Activated T-cell treated with anti-CD3 and anti-CD28 coated beads for 48 hours (primary cell): ENCODE measurements around the gene ANXA8L1.
"Not testable (repeated sequence)": the region's sequence is repeated elsewhere in the genome, so short reads cannot be mapped to it uniquely, and the experiment has no call there.

Experiments used
- DNase-seq: peaks from one replicate; pipeline ENCODE4 v3.0.0-alpha.2; 2020; ENCODE audit warnings: low read depth

The ANXA8L1 gene

GRCh38 chr10:46375406-46375805, at the start of gene ANXA8L1:
Gene ANXA8L1, plus strand, starts transcription at chr10:46375776. Its CDS starts 76 bp downstream, at chr10:46375852.
- not testable (repeated sequence) for DNase-seq

- no peak for DNase-seq
Measured at GRCh38 chr10:46326066-46326465, 49.5 kb upstream of the ANXA8L1 start.

GRCh38 chr10:46326971-46327370, 48.6 kb upstream of the ANXA8L1 start:
- no peak for DNase-seq

GRCh38 chr10:46327685-46328084, 47.9 kb upstream of the ANXA8L1 start:
- DNase-seq: no peak

- DNase-seq: no peak
Measured at GRCh38 chr10:46328853-46329689, 46.5 kb upstream of the ANXA8L1 start.

GRCh38 chr10:46329690-46330016, 45.9 kb upstream of the ANXA8L1 start:
- no peak for DNase-seq

GRCh38 chr10:46330894-46331293, 44.7 kb upstream of the ANXA8L1 start:
- DNase-seq: no peak

- DNase-seq: not testable (repeated sequence)
Measured at GRCh38 chr10:46365484-46365883, 10.1 kb upstream of the ANXA8L1 start.

GRCh38 chr10:46367209-46367608, 8.4 kb upstream of the ANXA8L1 start:
- not testable (repeated sequence) for DNase-seq

- not testable (repeated sequence) for DNase-seq
Measured at GRCh38 chr10:46367666-46368240, 7.8 kb upstream of the ANXA8L1 start.

- not testable (repeated sequence) for DNase-seq
Measured at GRCh38 chr10:46368956-46369355, 6.6 kb upstream of the ANXA8L1 start.

GRCh38 chr10:46374410-46374809, 1.2 kb upstream of the ANXA8L1 start:
- not testable (repeated sequence) for DNase-seq

- DNase-seq: not testable (repeated sequence)
Measured at GRCh38 chr10:46377022-46377421, 1.4 kb downstream of the ANXA8L1 start.

GRCh38 chr10:46377651-46378050, 2.1 kb downstream of the ANXA8L1 start:
- DNase-seq: not testable (repeated sequence)

- not testable (repeated sequence) for DNase-seq
Measured at GRCh38 chr10:46378108-46378507, 2.5 kb downstream of the ANXA8L1 start.

GRCh38 chr10:46379233-46379848, 3.8 kb downstream of the ANXA8L1 start:
- not testable (repeated sequence) for DNase-seq

GRCh38 chr10:46385858-46386257, 10.3 kb downstream of the ANXA8L1 start:
- DNase-seq: not testable (repeated sequence)

- not testable (repeated sequence) for DNase-seq
Measured at GRCh38 chr10:46386694-46387093, 11.1 kb downstream of the ANXA8L1 start.

GRCh38 chr10:46387309-46387902, 11.8 kb downstream of the ANXA8L1 start:
- DNase-seq: not testable (repeated sequence)

GRCh38 chr10:46391422-46391821, 15.8 kb downstream of the ANXA8L1 start:
- not testable (repeated sequence) for DNase-seq

GRCh38 chr10:46396441-46397279, 21.1 kb downstream of the ANXA8L1 start:
- DNase-seq: not testable (repeated sequence)

- not testable (repeated sequence) for DNase-seq
Measured at GRCh38 chr10:46397767-46398166, 22.2 kb downstream of the ANXA8L1 start.
